ENCODE measurements around the gene DOCK11.

GRCh38 chrX:118594697-118595420, 99.2 kb downstream of the DOCK11 start:
- no peak for TF ChIP-seq EZH2 (IDR thresholded peaks at IDR 0.05; ENCODE audit: borderline replicate concordance)
- TF ChIP-seq CTCF (IDR thresholded peaks at IDR 0.05; ENCODE audit: poor library complexity): no peak

Data from hepatocyte (in vitro differentiated cells).